ENCODE measurements around the gene YIPF4. TPM values are rescaled to one million over a fixed set of nuclear protein-coding genes. Genes with fewer than 3 reads are reported as not detected.

YIPF4 gene
- total RNA-seq, 1 experiment from 2014 or later, result 23.0 TPM

DNA sequence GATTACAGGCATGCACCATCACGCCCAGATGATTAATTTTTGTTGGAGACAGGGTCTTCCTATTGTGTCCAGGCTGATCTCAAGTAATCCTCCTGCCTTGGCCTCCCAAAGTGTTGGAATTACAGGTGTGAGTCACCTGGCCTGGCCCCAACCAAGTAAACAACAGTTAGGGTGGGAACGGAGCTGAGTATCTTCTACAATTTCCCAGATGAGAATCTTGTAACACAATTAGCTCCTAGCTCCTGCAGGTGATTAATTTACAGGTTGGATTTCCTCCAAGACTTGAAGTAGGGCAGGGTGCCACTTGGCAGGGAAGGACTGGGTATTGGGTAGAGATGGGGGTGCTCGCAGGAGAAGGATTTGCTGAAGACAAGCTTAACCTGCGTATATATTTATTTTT lies 30.8 kb upstream of the YIPF4 start (continued):
- TF ChIP-seq, protein P1, sequence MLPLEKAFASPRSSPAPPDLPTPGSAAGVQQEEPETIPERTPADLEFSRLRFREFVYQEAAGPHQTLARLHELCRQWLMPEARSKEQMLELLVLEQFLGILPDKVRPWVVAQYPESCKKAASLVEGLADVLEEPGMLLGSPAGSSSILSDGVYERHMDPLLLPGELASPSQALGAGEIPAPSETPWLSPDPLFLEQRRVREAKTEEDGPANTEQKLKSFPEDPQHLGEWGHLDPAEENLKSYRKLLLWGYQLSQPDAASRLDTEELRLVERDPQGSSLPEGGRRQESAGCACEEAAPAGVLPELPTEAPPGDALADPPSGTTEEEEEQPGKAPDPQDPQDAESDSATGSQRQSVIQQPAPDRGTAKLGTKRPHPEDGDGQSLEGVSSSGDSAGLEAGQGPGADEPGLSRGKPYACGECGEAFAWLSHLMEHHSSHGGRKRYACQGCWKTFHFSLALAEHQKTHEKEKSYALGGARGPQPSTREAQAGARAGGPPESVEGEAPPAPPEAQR (CRISPR knock-in tag; IDR thresholded peaks at IDR 0.05), result no peak

DNA sequence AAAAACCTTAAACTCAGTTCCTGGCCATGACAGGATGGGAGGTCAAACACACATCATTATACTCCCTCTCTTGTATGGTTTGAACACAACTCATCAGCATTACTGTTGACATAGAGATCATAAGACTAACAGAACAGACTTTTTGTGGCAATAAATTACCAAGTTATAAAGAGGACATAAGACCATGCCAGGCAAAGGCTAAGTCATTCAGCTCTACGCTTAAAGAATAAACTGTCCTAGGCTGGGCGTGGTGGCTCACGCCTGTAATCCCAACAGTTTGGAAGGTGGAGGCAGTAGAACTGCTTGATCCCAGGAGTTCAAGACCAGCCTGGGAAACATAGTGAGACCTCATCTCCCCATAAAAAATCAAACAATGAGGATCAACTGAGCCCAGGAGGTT lies 29.4 kb upstream of the YIPF4 start:
- Mint-ChIP-seq H3K27ac (no peak overlapping the region), H3K4me1 (no peaks in the 10 kb centered on the region), H3K27me3 (ENCODE audit: low read depth) (peaks cover 2% of the 10 kb centered on the region; the same call in 1 of the 2 replicates), H3K4me3 (no peak overlapping the region), H3K36me3 (no peaks in the 10 kb centered on the region), H3K9me3 (no peaks in the 10 kb centered on the region)
- TF ChIP-seq FOXP1 (CRISPR knock-in tag; IDR thresholded peaks at IDR 0.05; ENCODE audit: borderline replicate concordance), result no peak
- TF ChIP-seq, protein P2, sequence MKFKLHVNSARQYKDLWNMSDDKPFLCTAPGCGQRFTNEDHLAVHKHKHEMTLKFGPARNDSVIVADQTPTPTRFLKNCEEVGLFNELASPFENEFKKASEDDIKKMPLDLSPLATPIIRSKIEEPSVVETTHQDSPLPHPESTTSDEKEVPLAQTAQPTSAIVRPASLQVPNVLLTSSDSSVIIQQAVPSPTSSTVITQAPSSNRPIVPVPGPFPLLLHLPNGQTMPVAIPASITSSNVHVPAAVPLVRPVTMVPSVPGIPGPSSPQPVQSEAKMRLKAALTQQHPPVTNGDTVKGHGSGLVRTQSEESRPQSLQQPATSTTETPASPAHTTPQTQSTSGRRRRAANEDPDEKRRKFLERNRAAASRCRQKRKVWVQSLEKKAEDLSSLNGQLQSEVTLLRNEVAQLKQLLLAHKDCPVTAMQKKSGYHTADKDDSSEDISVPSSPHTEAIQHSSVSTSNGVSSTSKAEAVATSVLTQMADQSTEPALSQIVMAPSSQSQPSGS (CRISPR knock-in tag; IDR thresholded peaks at IDR 0.05; ENCODE audit: borderline replicate concordance, low read depth), result no peak
- no peak for TF ChIP-seq NFYB (CRISPR knock-in tag; conservative IDR thresholded peaks at IDR 0.05; ENCODE audit: low read depth)
- TF ChIP-seq, protein P3, sequence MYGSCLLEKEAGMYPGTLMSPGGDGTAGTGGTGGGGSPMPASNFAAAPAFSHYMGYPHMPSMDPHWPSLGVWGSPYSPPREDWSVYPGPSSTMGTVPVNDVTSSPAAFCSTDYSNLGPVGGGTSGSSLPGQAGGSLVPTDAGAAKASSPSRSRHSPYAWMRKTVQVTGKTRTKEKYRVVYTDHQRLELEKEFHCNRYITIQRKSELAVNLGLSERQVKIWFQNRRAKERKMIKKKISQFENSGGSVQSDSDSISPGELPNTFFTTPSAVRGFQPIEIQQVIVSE (CRISPR knock-in tag; IDR thresholded peaks at IDR 0.05; ENCODE audit: borderline replicate concordance), result no peak
- TF ChIP-seq, protein P4, sequence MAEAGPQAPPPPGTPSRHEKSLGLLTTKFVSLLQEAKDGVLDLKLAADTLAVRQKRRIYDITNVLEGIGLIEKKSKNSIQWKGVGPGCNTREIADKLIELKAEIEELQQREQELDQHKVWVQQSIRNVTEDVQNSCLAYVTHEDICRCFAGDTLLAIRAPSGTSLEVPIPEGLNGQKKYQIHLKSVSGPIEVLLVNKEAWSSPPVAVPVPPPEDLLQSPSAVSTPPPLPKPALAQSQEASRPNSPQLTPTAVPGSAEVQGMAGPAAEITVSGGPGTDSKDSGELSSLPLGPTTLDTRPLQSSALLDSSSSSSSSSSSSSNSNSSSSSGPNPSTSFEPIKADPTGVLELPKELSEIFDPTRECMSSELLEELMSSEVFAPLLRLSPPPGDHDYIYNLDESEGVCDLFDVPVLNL (CRISPR knock-in tag; IDR thresholded peaks at IDR 0.05; ENCODE audit: borderline replicate concordance, low read depth), result no peak
- no peak for TF ChIP-seq ZNF219 (CRISPR knock-in tag; IDR thresholded peaks at IDR 0.05; ENCODE audit: borderline replicate concordance)
- TF ChIP-seq ZNF138 (CRISPR knock-in tag; conservative IDR thresholded peaks at IDR 0.05), result no peak
- TF ChIP-seq, protein P5, sequence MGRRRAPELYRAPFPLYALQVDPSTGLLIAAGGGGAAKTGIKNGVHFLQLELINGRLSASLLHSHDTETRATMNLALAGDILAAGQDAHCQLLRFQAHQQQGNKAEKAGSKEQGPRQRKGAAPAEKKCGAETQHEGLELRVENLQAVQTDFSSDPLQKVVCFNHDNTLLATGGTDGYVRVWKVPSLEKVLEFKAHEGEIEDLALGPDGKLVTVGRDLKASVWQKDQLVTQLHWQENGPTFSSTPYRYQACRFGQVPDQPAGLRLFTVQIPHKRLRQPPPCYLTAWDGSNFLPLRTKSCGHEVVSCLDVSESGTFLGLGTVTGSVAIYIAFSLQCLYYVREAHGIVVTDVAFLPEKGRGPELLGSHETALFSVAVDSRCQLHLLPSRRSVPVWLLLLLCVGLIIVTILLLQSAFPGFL (CRISPR knock-in tag; IDR thresholded peaks at IDR 0.05; ENCODE audit: borderline replicate concordance), result no peak
- TF ChIP-seq TCF7 (CRISPR knock-in tag; IDR thresholded peaks at IDR 0.05; ENCODE audit: low read depth), result no peak
- no peak for TF ChIP-seq RORB (CRISPR knock-in tag; IDR thresholded peaks at IDR 0.05)
- TF ChIP-seq CREM (CRISPR knock-in tag; IDR thresholded peaks at IDR 0.05), result no peak
- no peak for TF ChIP-seq ETV6 (CRISPR knock-in tag; IDR thresholded peaks at IDR 0.05)
- no peak for TF ChIP-seq NR3C1 (CRISPR knock-in tag; conservative IDR thresholded peaks at IDR 0.05; ENCODE audit: low read depth)
- no peak for TF ChIP-seq EMX1 (CRISPR knock-in tag; IDR thresholded peaks at IDR 0.05)
- no peak for TF ChIP-seq CBFB (CRISPR knock-in tag; IDR thresholded peaks at IDR 0.05; ENCODE audit: low read depth)
- no peak for TF ChIP-seq ZNF263 (CRISPR knock-in tag; IDR thresholded peaks at IDR 0.05; ENCODE audit: low read depth)
- no peak for TF ChIP-seq ZNF671 (CRISPR knock-in tag; IDR thresholded peaks at IDR 0.05)
- ATAC-seq (no peak), DNase-seq (ENCODE audit: low spot score) (no peak)
- CTCF ChIA-PET, result interaction anchor here (0.8 kb wide), 1 partner anchor 84 kb away, joined by 3 read pairs; no protein-coding TSS in a partner anchor
- POLR2A ChIA-PET, result no interaction called here

DNA sequence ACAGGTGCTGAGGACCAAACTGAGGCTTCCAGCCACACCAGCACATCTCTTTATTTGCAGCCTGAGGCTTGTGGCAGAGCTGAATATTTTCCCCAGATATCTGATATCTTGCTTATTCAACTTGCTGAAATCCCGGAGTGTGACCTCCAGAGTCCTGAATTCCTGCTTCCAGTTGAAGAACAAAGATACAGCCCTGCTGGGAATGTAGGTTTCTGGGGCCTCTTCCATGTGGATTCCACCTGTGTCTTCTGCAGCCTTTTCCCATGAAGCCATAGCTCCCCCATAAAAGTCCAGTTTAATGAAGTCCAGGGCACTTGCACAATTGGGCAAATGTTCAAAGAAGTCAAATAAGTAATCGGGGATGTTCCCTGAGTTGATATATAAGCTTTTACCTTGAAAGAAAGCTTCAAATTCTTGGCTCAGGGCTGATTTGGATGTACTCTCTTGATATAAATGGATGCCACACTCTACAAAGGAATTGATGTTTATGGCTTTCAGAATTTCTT lies 27.9 kb upstream of the YIPF4 start:
- DNase-seq (ENCODE audit: low spot score), result no peak
- Mint-ChIP-seq H3K27ac (no peak overlapping the region), H3K9me3 (no peaks in the 10 kb centered on the region), H3K4me3 (no peak overlapping the region), H3K36me3 (no peaks in the 10 kb centered on the region), H3K27me3 (ENCODE audit: low read depth) (peaks cover 2% of the 10 kb centered on the region; the same call in 1 of the 2 replicates), H3K4me1 (no peaks in the 10 kb centered on the region)
- no peak for ATAC-seq
- CTCF ChIA-PET, result no interaction called here
- POLR2A ChIA-PET, result no interaction called here
- TF ChIP-seq ZBTB21 (CRISPR knock-in tag; IDR thresholded peaks at IDR 0.05; ENCODE audit: borderline replicate concordance), result no peak
- TF ChIP-seq JAZF1 (CRISPR knock-in tag; IDR thresholded peaks at IDR 0.05), result no peak
- TF ChIP-seq, protein P5 (CRISPR knock-in tag; IDR thresholded peaks at IDR 0.05; ENCODE audit: borderline replicate concordance), result no peak
- TF ChIP-seq HMGA2 (CRISPR knock-in tag; IDR thresholded peaks at IDR 0.05), result no peak
- TF ChIP-seq SMAD3 (CRISPR knock-in tag; IDR thresholded peaks at IDR 0.05; ENCODE audit: borderline replicate concordance), result no peak
- no peak for TF ChIP-seq ELF4 (CRISPR knock-in tag; IDR thresholded peaks at IDR 0.05; ENCODE audit: low read depth)
- no peak for TF ChIP-seq PRRX2 (CRISPR knock-in tag; IDR thresholded peaks at IDR 0.05)
- TF ChIP-seq CREM (CRISPR knock-in tag; IDR thresholded peaks at IDR 0.05), result no peak
- TF ChIP-seq TEAD1 (CRISPR knock-in tag; IDR thresholded peaks at IDR 0.05), result no peak
- TF ChIP-seq, protein P6, sequence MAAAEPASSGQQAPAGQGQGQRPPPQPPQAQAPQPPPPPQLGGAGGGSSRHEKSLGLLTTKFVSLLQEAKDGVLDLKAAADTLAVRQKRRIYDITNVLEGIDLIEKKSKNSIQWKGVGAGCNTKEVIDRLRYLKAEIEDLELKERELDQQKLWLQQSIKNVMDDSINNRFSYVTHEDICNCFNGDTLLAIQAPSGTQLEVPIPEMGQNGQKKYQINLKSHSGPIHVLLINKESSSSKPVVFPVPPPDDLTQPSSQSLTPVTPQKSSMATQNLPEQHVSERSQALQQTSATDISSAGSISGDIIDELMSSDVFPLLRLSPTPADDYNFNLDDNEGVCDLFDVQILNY (CRISPR knock-in tag; IDR thresholded peaks at IDR 0.05), result no peak
- TF ChIP-seq ZNF121 (CRISPR knock-in tag; IDR thresholded peaks at IDR 0.05), result no peak
- TF ChIP-seq ESRRA (CRISPR knock-in tag; IDR thresholded peaks at IDR 0.05; ENCODE audit: borderline replicate concordance), result no peak
